ENCODE measurements around the gene SAP30L.

SAP30L gene

DNA sequence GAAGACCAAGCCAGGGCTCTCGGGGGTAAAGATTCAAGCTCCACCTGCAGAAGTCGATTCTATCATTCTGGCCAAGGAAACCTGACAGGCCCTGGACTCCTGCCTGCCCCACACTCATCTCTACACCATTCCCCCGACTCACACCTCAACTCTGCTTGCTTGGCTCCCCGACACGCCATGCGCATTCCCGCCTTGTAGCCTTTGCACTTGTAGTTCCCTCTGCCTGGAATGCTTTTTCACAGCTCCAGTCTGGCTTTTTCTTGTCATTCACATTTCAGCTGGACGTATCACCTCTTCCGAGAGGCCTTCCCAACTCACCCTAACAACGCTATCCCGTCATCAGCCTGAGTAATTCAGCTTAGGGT, 60.9 kb downstream of the SAP30L start:
- DNase-seq (ENCODE audit: low spot score) = no peak

DNA sequence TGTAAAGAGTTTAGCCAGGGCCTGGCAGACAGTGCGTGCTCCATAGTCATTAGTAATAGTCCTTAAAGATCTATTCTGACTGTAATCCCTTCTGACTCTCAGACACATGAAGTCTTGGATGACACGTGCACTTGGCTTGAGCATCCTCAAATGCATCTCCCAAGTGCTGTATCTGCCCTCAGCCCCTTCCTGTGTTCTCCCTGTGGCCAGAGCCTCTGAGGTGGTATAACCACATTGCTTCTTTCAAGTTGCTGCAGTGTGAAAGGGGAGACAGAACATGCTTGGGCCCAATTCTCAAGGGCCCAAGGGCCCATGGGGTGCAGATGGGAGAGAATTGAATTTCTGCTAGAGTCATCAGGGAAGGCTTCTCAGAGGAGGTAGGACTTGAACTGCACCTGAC, 62.3 kb downstream of the SAP30L start:
- no peak for DNase-seq (ENCODE audit: low spot score)

DNA sequence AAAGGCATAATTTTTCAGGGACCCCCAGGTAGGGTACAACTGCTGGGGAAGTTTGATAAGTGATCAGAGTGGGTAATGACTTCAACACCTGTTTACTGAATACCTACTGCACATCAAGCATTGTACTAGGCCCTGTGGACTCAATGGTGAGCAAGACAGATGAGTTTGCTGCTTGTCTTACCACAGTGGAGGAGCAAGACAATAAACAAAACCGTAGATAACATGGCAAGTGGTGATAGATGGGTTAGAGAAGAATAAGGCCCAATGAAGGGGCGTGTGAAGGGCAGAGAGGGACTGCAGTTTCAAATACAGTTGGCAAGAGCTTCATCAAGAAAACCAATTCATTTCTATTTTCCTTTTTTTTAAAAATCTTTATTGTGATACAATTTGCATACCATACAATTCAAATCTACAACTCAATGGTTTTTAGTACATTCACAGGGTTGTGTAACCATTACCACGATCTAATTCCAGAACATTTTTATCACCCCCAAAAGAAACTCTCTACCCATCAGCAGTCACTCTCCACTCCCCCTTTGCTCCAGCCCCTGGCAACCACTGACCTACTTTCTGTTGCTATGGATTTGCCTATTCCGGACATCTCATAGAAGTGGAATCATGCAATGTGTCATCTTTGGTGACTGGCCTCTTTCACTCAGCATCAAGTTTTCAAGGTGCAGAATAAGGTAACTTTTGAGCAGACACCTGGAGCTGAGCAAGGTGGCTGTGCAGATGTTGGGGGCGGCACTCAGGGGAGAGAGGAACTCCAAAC, 64.2 kb downstream of the SAP30L start:
- DNase-seq (ENCODE audit: low spot score) = peak; percentile 37

Measured in SK-N-DZ (cell line).